Activated naive CD8-positive, alpha-beta T cell treated with anti-CD3 and anti-CD28 coated beads, Interleukin-2, amount 50 U/mL, for 16 hours (primary cell): ENCODE measurements around the gene PGRMC2.

Source experiments
- DNase-seq: peaks from one replicate; pipeline ENCODE4 v3.0.0-alpha.2; 2020; ENCODE audit warnings: low read depth, low spot score

Gene PGRMC2

GRCh38 chr4:128287141-128287870, at the start of gene PGRMC2:
PGRMC2 (minus strand) TSS chr4:128287813; CDS start chr4:128287790, 23 bp downstream.
- DNase-seq: no peak

GRCh38 chr4:128335541-128335940, 47.9 kb upstream of the PGRMC2 start:
- DNase-seq: no peak

GRCh38 chr4:128334256-128334655, 46.6 kb upstream of the PGRMC2 start:
- no peak for DNase-seq

GRCh38 chr4:128333309-128334018, 45.9 kb upstream of the PGRMC2 start:
- no peak for DNase-seq

GRCh38 chr4:128332081-128332480, 44.5 kb upstream of the PGRMC2 start:
- DNase-seq: no peak

- no peak for DNase-seq
Observed at GRCh38 chr4:128329638-128330037, 42.0 kb upstream of the PGRMC2 start.

- no peak for DNase-seq
Observed at GRCh38 chr4:128328106-128328505, 40.5 kb upstream of the PGRMC2 start.

GRCh38 chr4:128323401-128323800, 35.8 kb upstream of the PGRMC2 start:
- no peak for DNase-seq

GRCh38 chr4:128322986-128323385, 35.4 kb upstream of the PGRMC2 start:
- no peak for DNase-seq

GRCh38 chr4:128322311-128322710, 34.7 kb upstream of the PGRMC2 start:
- DNase-seq: no peak

- no peak for DNase-seq
Observed at GRCh38 chr4:128320656-128321055, 33.0 kb upstream of the PGRMC2 start.

- no peak for DNase-seq
Observed at GRCh38 chr4:128315756-128316520, 28.3 kb upstream of the PGRMC2 start.

- no peak for DNase-seq
Observed at GRCh38 chr4:128311659-128312403, 24.2 kb upstream of the PGRMC2 start.

GRCh38 chr4:128310266-128310697, 22.7 kb upstream of the PGRMC2 start:
- no peak for DNase-seq

- DNase-seq: no peak
Observed at GRCh38 chr4:128309585-128309984, 22.0 kb upstream of the PGRMC2 start.

GRCh38 chr4:128308986-128309385, 21.4 kb upstream of the PGRMC2 start:
- DNase-seq: no peak

- DNase-seq: no peak
Observed at GRCh38 chr4:128307123-128307571, 19.5 kb upstream of the PGRMC2 start.

- no peak for DNase-seq
Observed at GRCh38 chr4:128305942-128306341, 18.3 kb upstream of the PGRMC2 start.

GRCh38 chr4:128303986-128304385, 16.4 kb upstream of the PGRMC2 start:
- no peak for DNase-seq

- no peak for DNase-seq
Observed at GRCh38 chr4:128303405-128303785, 15.8 kb upstream of the PGRMC2 start.

- no peak for DNase-seq
Observed at GRCh38 chr4:128301979-128302378, 14.4 kb upstream of the PGRMC2 start.

GRCh38 chr4:128299848-128300247, 12.2 kb upstream of the PGRMC2 start:
- no peak for DNase-seq
